HG02870 (cell line): ENCODE data around the gene BMPR1A.

Experiments used
- ATAC-seq: cut with Tn5 transposase; IDR thresholded peaks from one replicate; pipeline ENCODE4 v1.9.1; 2021; ENCODE audit warnings: mild to moderate bottlenecking, moderate library complexity; ENCODE audit not compliant: unreplicated experiment

Gene BMPR1A

DNA sequence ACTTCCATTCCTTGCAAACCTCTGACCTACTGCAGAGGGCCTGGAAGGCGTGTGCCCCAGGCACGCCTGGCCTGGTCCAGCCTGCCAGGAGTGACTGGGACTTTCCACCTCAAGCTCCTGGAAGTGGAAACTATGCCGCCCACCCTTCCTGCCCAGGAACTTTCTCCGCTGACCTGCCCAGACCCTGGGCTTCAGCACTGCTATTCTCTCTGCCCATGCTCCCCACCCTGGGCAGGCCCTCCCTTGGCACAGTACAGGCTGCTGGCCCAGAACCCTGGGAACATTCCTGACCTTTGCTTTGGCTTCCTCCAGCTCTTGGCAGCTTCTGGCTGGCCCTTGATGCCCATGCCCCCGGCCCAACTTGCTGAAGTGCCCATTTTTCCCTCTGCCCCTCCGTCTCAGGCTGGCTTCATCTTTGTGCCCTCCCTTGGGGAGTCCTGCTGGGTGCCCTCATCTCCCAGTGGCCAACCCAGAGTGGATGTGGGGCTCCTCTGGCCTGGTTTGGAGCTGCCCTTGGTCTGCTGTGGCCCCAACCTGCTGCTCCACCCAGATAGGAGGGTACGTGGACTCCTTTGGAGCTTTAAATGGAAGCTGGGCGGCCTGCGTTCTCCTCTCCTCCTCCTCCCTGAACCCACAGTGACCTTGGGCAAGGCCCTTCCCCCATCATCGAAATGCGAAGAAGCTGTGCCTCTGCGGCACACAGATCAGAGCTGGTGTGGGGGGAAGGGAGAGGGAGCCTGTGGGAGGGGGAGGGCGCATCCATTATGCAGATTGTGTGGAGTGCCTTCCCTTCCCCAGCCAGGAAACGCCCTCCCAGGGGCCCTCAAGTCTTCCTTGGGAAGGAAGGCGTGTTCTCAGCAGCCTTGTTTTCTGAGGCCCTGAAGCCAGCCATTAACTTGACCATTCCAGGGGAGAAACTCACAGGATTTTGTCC lies 197.6 kb downstream of the BMPR1A start:
- ATAC-seq = no peak

DNA sequence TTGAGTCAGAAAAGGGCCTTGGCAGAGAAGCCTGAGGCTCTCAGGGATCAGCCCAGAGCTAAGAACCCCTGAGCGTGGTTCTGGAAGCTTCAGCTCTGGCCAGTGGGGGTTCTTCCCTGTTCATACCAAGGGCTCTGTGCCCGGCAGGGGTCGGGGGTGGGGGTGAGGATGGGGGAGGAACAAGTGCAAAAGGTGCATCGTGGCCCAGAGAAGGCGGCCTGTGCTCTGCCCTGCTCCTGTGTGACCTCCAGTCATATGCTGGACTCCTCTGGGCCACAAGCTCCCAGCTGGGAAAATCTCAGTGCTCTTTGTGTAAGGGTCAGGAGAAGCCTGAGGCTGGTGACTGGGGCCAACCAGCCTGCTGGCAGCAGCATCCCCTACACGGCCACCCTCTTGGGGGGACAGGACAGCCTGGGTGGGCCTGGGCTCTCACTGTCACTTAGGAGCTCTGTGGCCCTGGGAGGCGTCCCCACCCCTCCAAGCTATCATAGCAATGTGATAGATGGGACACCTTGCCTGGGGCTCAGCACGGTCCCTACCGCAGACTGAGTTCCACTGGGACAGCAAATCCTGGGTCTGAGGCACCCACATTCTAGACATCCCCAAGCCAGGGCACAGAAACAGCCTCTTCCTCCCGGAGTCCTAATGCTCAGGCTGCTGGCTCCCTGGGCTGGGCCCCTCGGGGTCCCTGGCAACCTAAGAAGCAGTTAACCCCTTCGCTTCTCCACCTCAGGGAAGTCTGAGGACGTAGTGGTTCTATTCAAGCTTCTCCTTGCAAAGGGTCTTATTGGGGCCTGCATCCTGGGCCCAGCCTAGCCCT lies 198.5 kb downstream of the BMPR1A start:
- ATAC-seq = no peak

DNA sequence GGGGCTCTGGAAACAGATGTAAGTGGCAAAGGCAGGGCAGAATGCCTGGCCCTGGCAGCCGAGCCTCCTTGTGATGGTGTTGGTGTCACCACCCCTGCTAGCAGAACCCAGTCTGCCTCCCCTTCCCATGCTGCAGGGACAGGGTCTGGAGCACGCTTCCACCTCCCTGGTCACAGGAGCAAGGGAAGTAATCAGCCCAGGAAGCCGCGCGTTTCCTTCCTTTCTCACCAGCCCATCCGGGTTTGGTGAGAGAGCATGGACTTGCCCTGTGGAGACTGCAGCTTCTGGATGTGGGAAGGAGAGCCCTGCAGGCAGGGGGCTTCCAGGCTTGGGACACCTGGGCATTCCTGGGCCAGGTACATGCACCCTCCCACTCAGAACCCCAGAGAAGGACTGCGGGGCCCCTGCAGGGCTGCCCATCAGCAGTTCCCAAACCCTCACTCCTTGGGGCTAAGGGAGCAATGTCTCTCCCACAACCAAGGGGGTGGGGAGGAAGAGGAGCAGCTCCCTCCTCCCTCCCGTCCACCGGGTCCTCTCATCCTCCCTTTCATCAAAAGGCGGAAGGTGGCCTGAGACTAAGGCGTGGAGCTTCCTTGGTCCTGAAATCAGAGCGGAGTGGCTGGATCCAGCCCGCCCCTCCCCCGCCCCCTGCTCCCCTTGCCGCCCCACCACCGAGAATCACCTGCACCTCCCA lies 199.2 kb downstream of the BMPR1A start:
- no peak for ATAC-seq

DNA sequence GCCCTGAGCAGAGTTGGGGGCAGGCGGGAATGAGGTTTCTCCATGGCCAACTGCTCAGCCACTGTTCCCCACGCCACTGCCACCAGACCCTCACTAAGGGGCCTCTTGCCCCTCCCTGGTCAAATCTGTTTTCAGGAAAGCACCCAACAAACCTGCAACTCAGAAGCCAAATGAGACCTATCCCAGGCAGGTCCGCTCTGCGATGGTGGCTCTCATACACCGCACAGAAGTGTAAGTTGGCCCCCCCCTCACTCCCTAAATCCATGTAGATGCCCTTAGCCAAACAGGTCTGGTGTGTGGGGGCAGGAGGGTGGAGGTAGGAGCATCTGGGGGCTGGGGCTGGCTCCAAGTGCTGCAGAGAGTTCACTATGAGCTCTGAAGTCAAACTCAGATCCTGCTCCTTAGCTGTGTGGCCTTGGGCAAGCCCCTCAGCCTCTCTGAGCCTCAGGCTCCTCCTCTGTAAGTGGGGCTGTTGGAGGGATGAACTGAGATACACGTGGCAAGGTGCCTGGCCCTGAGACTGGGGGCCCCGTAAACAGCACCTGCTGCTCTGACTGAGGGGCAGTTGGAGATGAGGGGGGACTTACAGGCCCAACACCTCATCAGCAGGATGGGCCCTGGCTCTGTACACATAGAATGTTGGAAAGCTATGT lies 199.9 kb downstream of the BMPR1A start:
- no peak for ATAC-seq

DNA sequence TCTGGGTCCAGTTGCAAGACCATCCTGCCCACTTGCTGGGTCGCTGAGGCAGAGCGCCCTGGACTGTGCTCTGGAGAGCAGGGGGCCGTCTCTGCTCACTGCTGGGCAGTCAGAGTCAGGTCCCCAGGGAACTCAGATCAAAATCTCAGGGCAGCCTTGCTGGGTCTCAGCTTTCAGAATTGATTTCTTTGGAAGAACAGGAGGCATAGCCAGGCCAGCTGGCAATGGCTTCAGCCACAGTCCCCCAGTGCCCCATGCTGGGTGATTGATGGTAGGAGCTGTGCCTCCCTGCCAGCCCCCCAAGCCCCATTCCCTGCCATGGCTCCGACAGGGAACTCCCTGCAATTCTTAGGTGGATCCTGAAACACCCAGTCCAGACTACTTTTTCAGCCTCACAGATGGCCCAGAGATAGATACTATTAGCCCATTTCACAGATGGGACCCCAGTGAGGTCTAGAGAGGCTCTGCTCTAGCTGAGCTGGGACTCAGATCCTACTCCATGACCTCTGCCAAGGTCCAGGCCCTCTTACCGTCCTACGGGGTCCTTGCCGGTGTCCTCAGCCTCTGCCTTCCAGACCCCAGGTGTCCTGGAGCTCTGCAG lies 200.5 kb downstream of the BMPR1A start:
- ATAC-seq = no peak

DNA sequence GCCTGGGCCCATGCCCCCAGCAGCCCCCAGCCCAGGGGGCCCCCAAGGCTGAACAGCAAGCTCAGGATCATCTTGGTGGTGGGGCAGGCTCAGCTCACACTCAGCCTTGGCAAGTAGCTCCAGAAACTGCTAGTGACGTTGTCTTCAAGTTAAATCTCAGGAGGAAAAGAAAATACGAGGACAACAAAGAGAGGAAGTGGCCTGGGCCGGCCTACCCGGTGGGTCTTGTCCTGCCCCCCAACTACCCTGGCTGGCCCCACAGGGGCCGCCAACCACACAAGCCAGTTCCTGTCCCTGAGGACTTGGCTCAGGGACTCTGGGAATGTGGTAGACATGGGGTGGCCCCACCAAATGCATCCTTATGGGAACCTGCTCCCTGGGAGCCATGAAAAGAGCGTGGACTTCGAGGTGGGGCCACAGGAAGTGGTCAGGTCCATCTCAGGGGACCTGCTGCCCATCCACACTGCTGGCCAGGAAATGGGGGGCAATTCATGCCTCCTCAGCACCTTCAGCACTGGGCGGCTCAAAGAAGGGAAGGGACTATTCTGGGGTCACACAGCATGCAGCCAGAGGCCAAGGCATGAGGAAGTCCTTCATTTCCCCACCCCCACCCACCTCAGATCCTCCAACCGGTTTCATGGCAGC lies 201.2 kb downstream of the BMPR1A start, which contains the start of gene MMRN2:
TSS of gene MMRN2 (minus strand) at position 145 of the 645 bp plus-strand sequence. CDS start at position 71, 74 bp downstream.
- ATAC-seq = no peak

DNA sequence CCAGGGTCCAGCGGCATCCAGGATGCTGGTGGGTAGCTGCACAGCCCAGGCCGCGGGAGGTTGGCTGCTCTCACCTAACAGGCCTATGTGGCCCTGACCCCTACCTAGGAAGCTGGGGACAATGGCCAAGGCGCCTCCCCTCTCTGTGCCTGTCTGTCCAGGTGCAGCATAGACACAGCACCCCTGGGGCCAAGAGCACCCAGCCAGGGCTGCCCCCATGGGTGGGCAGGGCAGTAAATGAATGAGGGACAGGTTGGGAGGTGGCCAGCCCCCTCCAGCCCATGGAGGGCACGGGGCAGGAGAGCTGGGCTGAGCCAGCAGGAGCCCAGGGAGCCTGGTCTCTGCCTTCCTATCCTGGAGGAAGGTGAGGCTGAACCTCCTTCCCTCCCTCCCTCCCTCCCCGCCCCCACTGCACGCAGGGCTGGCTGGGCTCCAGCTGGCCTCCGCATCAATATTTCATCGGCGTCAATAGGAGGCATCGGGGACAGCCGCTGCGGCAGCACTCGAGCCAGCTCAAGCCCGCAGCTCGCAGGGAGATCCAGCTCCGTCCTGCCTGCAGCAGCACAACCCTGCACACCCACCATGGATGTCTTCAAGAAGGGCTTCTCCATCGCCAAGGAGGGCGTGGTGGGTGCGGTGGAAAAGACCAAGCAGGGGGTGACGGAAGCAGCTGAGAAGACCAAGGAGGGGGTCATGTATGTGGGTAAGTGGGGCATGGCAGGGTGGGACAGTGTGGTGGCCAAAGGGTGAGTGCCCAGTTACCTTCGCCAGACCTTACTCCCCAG lies 201.9 kb downstream of the BMPR1A start, which contains the start of gene SNCG:
TSS of gene SNCG (plus strand) at position 484 of the 785 bp plus-strand sequence. CDS start at position 583, 99 bp downstream.
- no peak for ATAC-seq

DNA sequence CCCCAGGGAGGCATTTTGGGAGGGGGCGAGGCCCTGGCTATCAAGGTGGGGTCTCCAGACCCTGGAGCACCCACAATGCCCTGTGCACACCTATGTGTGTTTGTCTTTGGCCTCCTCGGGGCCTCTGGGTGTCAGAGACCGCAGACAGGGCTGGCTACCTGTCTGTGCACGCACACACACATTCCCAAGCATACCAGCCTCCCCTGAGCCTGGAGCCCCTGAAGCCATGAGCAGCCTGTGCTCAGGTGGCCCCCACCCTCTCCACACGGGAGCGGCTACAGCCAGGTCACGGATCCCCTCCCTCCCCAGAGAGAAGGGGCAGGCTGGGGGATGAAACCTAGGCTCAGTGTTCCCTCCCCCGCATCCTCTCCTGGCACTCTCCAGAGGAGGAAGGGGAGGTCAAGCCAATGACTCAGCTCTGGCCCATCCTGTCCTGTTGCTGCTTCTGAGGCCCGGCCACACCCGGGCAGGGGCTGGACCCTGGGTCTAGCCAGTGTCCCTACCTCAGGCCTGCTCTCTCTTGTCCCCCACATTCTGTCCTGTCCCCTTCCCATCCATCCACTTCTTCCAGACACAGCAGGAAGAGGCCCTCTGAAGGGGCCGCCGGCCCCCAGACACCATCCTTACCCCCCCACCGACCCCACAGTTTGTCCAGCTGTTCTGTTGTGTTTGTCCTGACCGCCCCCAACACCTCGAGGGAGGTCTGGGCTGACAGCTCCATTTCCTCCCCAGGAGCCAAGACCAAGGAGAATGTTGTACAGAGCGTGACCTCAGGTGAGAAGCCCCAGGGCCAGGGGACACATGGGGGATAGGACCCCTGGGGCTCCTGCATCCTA lies 202.7 kb downstream of the BMPR1A start:
- ATAC-seq = no peak

DNA sequence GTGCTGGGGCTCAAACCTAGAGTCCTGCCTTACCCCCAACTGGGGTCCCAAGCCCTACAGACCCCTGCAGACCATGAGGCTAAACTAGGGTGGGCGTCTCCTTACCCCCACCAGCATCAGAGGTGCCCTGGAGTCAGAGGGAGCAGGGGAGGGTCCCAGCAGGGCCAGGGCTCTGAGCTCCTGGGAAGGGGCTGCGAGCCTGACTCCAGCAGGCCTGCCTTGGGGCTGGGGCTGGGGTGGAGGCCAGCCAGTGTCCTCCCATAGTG lies 203.3 kb downstream of the BMPR1A start:
- no peak for ATAC-seq

DNA sequence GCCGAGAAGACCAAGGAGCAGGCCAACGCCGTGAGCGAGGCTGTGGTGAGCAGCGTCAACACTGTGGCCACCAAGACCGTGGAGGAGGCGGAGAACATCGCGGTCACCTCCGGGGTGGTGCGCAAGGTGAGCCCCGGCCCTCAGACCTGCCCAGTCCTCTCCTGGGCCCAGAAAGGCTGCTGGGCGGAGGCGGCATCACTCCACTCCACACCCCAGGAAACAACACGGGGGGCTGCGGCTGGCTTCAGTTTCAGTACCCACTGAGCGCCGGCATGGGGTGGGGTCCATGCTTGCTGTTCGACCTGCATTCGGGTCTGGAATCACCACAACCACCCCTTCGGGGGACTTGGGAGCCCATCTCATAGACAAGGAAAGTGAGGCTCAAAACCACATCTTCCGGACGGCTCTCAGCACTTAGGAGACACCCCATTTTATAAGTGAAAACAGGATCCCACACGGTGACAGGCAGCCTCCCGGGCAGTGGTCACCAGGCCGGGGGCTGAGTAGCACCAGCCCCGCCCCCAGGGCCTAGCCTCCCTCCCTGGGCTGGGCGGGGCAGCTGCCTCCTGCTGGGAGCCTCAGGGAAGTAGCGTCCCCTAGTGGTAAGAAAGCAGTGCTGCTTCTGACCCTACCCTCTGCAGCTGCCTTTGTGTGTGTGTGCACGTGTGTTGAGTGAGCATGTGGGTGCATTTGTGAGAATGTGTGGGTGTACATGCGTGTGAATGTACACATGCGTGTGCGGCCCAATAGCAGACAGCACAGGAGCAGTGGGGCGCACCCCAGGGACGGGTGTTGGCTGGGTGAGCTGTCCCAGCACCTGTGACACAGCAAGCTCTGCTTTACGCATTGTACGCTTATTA lies 203.8 kb downstream of the BMPR1A start:
- peak; percentile 74 for ATAC-seq

DNA sequence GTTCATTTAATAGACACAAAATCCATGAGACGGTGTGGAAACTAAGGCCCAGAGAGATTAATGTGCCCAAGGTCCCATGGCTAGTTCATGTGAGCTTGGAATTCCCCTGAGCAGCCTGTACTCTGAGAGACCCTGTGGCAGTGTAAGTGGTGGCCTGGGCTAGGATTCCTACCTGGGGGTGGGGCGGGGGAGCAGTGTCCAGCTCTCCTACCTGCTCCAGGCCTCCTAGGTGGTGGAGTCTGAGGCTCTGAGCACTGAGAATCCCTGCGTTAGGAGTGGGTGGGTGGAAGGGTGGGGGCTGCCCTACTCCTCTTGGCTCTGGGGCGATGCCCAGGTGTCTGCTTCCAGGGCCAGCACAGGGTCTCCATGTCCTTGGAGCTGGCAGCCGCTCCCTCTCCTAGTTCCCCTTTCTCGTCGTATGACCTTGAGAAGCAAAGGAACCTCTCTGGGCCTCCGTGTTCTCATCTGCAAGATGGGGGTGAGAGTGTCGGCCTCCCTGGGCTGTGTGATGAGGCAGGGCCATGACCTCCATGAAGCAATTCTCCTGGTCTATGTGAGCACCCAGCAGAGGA lies 204.5 kb downstream of the BMPR1A start:
- ATAC-seq = no peak

DNA sequence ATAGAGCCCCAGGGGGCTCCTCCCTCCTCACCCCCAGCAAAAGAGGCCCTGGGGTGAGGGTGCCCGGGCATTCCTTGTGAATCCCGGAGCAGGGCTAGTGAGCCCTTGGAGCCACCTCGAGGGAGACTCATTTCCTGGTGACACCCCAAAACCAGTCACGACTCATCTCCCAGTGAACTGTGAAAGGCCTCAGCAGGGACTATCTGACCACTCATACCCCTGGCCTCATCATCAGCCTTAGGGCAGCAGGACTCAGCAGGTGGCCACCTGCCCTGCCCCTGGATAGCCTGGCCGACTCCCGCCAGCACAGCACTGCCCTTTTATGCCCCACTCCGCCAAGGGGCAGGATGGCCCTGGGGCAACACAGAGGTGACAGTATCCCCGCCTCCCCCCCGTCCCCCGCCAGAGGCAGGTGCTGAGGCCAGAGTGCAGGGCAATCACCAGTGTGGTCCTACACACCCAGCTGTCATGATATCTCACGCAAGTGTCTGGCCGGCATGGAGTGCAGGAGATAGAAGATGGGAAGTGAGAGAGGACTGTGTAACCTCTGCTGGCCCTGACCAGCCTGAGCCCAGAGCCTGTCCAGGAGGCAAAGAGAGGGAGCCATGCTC lies 205.2 kb downstream of the BMPR1A start:
- no peak for ATAC-seq

DNA sequence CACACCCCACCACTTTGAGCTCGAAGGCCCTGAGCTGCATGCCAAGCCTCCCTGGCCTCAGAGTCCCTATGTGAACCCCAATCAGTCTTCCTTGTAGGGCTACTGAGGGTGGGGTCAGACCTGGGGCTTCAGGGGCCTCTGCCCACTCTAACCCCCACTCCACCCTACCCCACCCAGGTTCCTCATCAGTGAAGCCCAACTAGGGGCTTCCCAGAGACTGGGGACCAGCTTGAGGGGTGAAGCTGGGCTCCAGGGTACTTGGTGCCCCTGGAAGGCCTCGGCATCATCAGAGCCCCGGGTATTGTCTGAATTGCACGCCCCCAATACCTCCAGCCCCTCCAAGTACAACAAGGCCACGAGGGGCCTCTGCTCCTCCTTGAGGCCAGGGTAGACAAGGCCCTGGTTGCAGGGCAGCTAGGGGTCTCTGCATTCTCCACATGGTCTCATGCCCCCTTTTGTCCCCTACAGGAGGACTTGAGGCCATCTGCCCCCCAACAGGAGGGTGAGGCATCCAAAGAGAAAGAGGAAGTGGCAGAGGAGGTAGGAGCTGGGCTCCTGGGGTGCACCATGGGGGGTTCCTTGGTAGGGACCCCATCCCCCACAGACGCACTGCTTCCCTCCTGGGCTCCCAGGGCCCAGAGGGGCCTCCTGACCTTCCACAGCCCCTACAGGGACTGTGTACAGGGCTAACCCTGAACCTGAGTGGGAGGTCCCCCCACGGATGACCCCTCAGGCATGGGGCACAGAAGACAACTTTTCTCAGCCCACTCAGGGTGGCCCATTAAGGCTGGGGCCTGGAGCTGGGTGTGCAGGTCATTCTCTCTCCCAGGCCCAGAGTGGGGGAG lies 205.9 kb downstream of the BMPR1A start:
- ATAC-seq = no peak

DNA sequence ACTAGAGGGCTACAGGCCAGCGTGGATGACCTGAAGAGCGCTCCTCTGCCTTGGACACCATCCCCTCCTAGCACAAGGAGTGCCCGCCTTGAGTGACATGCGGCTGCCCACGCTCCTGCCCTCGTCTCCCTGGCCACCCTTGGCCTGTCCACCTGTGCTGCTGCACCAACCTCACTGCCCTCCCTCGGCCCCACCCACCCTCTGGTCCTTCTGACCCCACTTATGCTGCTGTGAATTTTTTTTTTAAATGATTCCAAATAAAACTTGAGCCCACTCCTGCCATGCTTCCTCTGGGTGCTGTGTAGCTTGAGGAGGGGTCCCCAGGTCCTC lies 206.5 kb downstream of the BMPR1A start:
- ATAC-seq = no peak

DNA sequence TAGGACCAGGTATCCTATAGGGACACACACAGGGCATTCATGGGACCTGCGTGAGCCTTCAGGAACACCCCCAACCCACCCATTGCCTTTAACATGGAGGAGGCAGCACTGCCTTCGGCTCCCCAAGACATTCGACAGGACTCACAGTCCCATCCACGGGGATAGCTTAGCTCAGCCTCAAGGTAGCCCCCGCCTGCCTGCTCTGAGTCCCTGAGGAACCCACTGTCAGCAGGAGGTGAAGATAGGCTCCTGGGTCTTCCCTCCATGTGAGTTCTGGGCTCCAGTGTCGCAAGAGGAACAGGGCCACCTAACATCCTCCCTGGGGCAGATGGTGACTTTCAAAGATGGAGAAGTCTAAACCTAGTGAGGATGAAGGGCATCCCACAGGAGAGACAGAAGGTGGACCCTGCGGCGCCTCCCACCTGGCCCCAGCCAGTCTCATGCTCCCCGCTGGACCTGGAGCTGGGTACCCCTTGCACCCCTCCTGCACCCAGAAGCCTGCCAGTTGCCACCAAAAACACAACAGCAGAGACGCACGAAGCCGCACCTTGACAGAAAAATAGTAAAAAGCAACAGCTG lies 207.0 kb downstream of the BMPR1A start:
- no peak for ATAC-seq
